IPS-18c (cell line): ENCODE results near the gene TSFM.
A peak's percentile ranks its signal among the peaks of the same experiment; 100 is the strongest.

Experiments used
- H3K4me3 ChIP-seq: 2 replicates; pipeline ENCODE4 v1.7.0; 2013; ENCODE audit warnings: low read depth, mild to moderate bottlenecking, low read length, moderate library complexity; ENCODE audit not compliant: insufficient read depth
- H3K9me3 ChIP-seq: one replicate; pipeline ENCODE4 v1.6.1; 2013; ENCODE audit warnings: mild to moderate bottlenecking, low read length, moderate library complexity; ENCODE audit not compliant: control insufficient read depth, insufficient read depth

Gene TSFM

DNA sequence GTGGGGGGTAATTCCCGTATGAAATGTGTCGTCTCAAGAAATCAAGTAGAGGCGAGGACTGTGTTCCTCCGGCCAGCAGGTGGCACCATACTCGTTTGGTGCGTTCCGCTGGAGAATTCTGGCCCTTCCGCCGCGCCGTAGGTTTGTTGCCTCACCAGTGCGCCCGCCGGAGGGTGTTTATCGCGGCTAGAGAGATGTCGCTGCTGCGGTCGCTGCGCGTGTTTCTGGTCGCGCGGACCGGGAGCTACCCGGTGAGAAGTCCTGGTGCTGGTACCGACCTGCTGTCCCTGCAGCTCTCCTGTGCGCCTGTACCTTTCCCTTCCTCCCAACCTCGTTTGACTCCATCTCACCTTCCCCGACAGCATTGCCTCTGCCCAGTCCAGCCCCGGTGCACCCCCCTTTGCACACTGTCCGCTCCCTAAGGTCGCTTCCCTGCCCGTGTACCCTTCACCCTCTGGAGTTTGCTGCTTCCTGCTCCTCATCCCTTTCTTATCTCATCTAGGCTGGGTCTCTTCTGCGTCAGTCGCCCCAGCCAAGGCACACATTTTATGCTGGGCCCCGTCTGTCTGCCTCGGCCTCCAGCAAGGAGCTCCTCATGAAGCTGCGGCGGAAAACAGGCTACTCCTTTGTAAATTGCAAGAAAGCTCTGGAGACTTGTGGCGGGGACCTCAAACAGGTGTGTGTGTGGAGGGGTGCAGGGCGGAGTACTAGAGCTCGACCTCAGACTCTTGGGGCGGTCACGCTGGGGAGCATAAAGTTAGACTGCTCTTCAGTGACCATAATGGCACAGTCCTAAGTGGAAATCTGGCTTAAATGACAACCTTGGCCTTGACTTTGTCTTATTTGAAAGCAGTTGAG is at the start of gene TSFM:
Gene TSFM (plus strand): TSS at position 180 of the 858 bp plus-strand sequence. CDS start 15 bp downstream, at position 195.
- H3K9me3 ChIP-seq: no peaks in the 10 kb centered on the region
- H3K4me3 ChIP-seq: peak within 1 kb of the TSS; percentile 96

DNA sequence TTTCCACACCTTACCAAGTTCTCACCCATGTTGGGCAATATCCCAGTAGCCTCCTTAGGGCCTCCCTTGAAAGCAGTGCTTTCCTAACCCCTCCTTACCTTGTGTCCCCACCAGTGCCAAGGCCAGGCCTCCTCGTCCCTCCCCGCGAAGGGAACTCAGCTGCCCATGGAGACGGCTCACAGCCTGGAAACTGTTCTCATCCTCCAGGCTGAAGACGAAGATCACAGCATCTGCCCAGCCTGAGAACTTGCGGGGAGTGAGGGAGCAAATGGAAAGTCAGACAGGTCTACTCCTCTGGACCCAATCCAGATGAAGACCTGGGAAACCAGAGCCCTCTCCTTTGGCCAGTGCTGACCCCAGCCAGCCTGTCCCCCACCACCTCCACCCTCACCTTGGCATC is 48.7 kb upstream of the TSFM start:
- Histone ChIP-seq H3K9me3 (no peaks in the 10 kb centered on the region), H3K4me3 (no peak overlapping the region)

DNA sequence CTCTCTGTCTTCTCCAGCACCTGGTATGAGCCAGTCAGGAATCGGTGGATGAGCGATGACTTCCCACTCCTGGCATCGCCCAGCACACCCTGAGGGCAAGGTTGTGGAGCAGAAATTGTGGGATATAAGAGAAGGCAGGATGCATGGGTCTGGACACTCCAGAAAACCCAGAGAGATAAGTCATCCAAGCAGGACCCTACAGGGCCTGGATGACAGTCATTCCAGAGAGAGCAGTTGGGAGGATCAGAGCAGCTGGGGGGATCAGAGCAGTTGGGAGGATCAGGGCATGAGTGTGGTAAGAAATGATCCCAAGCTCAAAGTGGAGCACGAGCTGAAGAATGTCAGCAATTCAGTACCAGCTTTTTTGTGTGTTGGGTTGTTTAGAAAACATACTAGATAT is 48.0 kb upstream of the TSFM start:
- Histone ChIP-seq H3K4me3 (no peak overlapping the region), H3K9me3 (no peaks in the 10 kb centered on the region)

DNA sequence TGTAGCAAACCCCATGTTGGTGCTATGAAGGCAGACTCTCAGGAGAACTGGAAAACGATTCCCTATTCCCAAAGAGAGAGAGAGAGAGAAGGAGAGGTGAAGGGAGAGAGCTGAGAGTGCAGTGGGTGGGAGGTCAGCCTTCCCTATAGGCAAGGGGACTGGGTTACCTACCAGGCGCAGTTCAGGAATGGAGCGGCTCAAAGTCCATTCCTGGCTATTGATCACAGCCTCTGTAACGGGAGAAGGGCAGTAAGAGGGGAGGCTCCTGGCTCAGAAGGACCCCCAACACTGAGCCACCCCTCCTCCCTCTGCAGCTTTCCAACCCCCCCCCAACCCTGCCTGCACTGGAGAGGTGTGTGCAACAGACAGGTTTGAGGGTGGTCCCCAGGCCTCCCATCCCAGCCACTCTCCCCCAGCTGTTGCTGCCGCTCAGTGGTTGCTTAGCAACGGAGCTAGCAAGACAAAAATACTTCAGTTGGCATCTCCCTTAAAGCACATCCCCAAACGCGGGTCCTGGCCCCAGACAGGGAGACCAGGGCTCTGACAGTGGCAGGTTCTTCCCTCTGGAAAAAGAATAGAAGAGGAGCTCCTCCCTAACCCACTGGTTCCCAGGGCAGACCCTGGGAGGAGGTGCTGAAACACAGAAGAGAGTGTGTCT is 47.3 kb upstream of the TSFM start:
- H3K4me3 ChIP-seq: no peak overlapping the region
- H3K9me3 ChIP-seq: no peaks in the 10 kb centered on the region

DNA sequence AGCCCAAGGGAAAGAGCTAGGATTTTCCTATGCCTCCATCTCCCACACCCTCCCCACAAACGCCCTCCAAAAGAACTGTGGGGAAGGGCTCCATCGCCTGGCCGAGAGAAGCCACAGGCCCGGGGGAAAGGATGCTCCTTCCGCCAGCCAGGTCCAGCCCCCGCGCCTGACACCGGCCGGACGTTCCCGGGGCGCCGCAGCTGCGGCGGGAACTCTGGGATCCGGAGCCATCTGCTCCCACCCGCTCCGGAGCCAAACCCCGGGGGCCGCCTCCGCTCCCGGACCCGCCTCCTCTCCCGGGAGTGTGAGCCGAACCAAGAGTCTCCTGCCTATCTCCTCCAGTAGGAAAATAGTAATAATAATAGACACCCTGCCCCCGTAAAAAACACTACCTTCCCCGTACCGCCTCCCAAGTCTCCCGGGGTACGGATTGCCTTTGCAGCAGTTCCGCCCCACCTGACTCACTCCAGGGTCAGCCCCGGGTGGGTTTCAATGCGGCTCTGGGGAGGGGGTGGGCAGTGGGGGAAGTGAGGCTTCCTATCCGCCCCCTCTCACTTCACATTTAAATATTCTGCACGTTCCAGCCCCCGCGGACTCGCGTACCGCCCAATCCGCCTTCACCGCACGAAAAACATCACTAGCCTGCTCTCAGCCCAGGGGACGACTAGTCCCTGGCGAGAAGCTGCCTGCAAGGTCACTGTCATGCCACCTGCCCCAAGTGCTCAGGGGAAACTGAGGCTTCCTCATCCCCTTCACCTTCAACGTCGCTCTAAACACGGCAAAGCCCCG is 46.4 kb upstream of the TSFM start:
- Histone ChIP-seq H3K9me3 (no peaks in the 10 kb centered on the region), H3K4me3 (peak overlapping the region; percentile 53)

DNA sequence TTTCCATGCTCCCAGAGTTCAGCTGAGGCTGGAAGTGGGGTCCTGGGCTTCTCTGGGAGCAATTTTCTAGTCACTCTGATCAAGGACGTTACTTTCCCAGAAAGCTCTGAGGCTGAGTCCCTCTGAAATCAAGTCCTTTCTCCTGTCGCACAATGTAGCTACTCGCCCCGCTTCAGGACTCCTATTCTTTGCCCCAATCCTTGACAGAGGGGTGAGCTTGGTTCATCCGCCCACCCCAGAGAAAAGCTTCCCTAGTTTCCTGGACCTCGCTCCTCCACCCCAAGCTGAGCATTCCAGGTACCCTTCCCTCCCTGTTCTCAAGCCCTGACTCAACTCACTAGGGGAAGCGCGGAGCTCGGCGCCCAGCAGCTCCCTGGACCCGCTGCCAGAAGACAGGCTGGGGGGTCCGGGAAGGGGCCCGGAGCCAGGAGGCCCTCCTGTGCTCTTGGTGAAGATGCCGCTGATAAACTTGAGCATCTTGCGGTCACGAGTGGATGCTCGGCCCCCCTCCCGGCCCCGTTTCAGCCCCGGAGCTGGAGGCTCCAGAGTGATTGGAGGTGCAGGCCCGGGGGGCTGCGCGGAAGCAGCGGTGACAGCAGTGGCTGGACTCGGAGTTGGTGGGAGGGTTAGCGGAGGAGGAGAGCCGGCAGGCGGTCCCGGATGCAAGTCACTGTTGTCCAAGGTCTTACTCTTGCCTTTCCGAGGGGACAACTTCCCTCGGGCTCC is 45.7 kb upstream of the TSFM start:
- H3K9me3 ChIP-seq: no peaks in the 10 kb centered on the region
- H3K4me3 ChIP-seq: peak overlapping the region; percentile 53

DNA sequence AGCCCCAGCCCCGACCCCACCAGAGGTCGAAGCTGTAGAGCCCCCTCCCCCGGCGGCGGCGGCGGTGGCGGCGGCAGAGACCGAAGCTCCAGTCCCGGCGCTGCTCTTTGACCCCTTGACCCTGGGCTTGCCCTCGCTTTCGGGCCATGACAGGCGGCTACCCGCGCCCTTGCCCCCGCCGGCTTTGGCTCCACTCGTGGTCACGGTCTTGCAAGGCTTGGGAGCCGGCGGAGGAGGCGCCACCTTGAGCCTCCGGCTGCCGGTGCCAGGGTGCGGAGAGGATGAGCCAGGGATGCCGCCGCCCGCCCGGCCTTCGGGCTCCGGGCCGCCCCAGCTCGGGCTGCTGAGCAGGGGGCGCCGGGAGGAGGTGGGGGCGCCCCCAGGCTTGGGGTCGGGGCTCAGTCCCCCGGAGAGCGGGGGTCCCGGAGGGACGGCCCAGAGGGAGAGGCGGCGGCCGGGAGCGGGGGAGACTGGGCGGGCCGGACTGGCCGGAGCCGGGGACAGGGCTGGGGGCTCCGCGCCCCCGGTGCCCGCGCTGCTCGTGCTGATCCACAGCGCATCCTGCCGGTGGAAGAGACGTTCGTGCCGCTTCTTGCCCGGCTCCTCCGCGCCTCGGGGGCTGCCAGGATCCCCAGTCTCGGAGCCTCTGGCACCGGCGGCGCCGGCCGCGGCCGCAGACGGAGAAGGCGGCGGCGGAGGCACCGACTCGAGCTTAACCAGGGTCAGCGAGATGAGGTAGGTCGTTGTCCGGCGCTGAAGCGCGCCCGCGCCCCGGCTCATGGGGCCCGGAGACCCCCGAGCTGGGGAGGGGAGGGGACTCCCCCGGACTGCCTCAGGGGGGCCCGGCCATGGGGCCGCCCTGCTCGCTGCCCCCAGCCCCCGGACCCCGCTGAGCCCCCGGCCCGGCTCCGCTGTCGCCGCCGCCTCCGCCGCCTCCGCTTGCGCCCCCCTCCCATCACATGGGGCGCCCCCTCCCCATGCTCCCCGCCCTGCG is 44.8 kb upstream of the TSFM start:
- Histone ChIP-seq H3K9me3 (no peaks in the 10 kb centered on the region), H3K4me3 (peak overlapping the region; percentile 53)

DNA sequence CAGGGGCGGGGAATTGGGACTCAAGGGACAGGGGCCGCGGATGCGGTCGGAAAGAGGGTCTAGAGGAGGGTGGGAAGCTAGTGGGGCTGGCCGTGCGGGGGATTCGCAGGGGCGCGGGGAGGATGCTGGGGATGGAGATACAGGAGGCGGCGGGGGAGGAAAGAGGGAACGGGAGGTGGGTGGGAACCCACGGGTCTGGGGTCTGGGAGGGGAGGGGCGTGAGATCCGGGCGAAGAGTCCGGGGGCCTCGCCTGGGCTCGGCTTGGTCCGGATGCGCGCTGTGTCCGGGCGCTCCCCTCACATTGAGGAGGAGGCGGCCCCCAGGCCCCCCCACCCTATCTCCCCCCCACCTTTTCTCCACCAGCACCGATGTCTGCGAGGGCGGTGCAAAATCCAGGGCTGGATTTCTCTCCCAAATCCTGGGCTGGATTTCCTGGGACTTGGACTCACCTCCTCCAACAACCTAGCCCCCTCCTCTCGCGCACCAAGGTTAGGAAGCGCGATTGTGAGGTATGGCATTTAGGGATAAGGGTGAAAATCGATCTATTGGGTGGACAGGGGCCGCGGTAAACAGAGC is 43.8 kb upstream of the TSFM start, which contains the start of gene AGAP2:
Gene AGAP2 (minus strand): TSS at position 82 of the 577 bp plus-strand sequence. CDS start 496 bp downstream, outside the sequence.
- no peaks in the 10 kb centered on the region for H3K9me3 ChIP-seq
- H3K4me3 ChIP-seq: peak within 1 kb of the TSS; percentile 53

DNA sequence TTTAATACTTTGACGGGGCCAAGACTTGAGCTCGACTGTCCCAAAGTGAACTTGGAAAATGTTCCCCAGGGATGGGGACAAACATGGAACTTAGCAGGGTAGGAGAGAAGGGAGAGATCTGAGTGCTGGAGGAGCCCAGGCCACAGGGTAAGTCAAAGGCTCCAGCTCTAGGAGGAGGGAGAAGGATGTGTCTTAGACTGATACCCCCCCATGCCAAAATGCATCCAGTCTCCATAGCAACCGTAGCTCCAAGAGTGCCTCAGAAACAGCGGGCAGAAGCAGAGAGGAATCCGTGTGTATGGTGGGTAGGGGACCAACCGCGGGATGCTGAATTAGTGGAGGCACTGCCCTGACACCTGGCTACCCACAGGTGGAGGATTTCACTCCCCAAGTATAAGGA is 43.2 kb upstream of the TSFM start:
- no peaks in the 10 kb centered on the region for H3K9me3 ChIP-seq
- no peak overlapping the region for H3K4me3 ChIP-seq

DNA sequence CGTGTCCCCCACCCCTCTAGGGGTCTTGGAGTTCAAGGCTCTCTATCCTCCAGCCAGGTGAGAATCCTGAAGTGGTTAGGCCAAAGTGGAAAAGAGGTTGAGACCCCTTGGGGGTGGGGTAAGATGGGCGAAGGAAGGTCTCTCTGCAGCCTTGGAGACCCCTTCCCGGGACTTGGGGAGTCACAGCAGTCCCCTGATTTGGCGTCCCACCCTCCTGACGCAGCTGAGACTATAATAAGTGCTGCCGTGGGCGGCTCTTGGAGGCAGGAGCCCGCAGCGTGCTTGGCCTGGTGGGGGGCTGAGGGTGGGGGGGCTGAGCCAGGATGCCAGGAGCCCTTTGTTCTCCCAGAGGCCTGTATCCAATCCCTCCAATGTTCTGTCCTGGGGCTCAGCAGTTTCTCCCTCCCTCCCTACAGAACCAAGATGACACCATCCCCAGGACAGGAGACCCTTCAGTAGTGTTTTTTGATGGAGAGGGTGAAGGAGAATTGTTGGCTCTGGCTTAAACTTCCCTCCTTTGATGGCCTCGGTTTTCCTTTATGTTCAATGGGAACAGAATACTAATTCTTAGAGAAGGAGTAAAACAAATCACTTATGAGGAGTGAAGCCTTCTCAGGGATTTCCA is 42.6 kb upstream of the TSFM start:
- no peak overlapping the region for H3K4me3 ChIP-seq
- H3K9me3 ChIP-seq: no peaks in the 10 kb centered on the region

DNA sequence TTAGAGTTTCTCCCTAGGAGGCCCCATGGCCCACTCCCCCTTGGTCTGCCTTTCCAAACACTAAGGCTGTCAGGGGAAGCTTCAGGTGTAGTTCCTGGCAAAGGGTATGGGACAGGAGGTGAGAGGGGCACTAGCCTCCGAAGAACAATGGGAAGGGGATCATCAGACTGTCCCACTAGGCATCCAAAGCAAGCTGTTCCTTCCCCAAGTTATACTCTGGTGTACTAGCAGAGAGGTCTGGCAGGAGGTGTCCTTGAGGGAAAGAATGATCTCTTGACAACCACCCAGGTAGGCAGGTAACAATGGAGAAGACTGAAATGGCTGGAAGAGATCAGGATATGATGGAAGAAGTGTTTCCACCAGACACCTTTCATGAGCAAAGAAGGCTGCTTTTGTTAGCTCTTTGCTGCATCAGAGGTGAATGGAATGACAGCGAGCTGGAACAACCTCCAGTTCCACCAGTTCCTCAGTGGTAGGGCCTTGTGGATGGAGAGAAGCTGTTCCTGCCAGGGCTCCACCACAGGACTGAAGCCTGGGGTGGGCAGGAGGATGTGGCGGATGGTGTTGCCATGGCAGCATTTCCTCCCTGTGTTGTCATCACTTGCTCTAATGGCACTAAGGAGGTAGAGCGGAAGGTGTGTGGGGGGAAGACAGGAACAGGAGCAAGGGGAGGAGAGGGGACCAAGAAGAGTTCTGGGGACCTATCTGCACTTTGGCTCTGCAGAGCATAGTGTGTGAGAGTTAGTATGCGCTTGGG is 41.8 kb upstream of the TSFM start:
- Histone ChIP-seq H3K4me3 (no peak overlapping the region), H3K9me3 (no peaks in the 10 kb centered on the region)

DNA sequence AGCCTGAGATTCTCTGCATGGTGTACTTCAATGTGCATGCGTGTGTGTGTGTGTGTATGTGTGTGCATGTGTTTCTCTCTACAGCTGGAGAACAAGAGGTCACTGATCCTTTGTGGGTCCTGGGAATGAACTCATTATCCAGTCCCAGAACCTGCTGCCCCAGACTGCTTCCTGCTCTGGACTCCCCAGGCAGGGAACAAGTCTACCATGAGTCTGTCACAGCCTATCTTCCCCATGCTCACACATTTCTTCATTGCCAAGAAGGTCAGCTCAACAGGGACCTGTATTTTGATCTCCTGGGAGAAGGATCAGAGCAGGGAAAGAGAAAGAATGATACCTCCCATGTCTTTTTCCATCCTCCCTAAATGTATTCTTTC is 41.2 kb upstream of the TSFM start:
- Histone ChIP-seq H3K9me3 (no peaks in the 10 kb centered on the region), H3K4me3 (no peak overlapping the region)

DNA sequence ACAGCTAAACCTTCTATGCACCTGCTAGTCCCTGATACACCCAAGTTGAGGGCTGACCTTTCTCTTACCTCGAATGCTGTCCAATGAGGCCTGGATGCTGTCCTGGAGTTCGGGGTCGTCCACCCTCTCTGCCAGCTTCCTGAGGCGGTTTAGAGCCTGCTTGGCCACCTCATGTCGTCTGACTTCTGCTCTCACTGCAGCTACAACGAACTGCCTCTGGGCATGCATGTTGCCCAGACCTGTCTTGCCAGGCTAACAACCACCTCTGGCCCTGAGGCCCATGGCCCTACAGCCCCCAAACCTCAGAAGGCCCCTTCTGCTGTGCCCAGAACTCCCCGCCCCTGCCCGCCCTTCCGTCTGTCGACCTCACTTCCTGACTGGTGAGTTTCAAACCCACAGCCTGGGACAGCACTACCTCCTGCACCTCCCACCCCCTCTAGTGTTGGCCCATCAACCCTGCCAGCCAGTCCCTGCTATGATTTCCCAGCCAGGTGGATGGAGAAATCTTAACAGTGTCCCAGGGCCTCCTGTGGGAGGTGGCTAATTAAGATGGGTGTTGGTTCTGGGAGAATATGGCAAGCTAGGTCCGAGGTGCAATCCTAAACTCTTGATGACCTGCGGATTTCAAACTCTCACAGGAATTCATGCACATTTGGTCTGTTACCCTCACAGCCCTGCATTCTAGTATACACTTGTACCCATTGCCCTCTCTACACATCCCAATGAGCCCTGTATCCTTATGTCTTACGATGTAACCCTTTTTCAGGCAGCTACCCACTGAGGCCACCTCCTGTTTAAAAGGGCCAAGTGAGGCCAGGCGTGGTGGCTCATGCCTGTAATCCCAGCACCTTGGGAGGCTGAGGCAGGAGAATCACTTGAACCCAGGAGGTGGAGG is 40.5 kb upstream of the TSFM start:
- H3K9me3 ChIP-seq: no peaks in the 10 kb centered on the region
- H3K4me3 ChIP-seq: no peak overlapping the region

DNA sequence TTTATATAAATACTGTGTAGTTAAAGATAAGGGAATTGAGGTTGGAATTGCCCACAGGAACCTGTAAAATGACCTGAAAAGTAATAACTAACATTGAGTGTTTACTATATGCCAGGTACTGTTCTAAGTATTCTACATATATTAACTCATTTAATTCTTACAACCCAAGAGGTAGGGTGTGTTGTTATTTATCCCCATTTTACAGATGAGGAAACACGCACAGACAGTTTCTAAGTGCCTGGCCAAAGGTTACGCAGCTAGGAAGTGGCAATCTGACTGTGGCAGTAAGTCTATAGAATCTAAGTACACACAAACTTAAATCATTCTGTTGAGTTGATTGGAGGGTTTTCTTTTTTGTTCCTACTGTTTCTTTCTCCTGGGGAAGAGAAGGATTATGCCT is 38.8 kb upstream of the TSFM start:
- Histone ChIP-seq H3K9me3 (no peaks in the 10 kb centered on the region), H3K4me3 (no peak overlapping the region)
